Kidney (tissue), 14 donors: Measurements from ENCODE around the gene C1QA. TPM values are rescaled to one million over a fixed set of nuclear protein-coding genes. Genes with fewer than 3 reads are reported as not detected.

ENCODE experiments used
- DNase-seq, 5 donors: peaks; one replicate each; pipeline ENCODE4 v3.0.0-alpha.2; 2013 to 2020
- FAIRE-seq: peaks from 2 replicates; lab custom pipeline; 2012; peaks lifted over from hg19 to GRCh38; lab: Jason Lieb, UNC
- H3K27ac ChIP-seq, 2 donors: one replicate each; pipeline ENCODE4 v1.7.0; 2013; ENCODE audit warnings: low read depth in 2 of 2, low read length in 2 of 2, inconsistent platforms in 1 of 2
- H3K27me3 ChIP-seq: one replicate; pipeline ENCODE4 v1.7.1; 2013; ENCODE audit warnings: low read length, inconsistent platforms; ENCODE audit not compliant: control insufficient read depth, insufficient read depth
- H3K36me3 ChIP-seq, 3 donors: one replicate each; pipeline versions ENCODE4 v1.7.0 to v1.7.1; 2013; ENCODE audit warnings: low read length in 3 of 3, control low read depth in 1 of 3, inconsistent platforms in 1 of 3; ENCODE audit not compliant: insufficient read depth in 3 of 3, control insufficient read depth in 2 of 3
- H3K4me1 ChIP-seq, 3 donors: one replicate each; pipeline versions ENCODE4 v1.7.0 to v1.7.1; 2013; ENCODE audit warnings: low read length in 3 of 3, inconsistent platforms in 1 of 3, low read depth in 1 of 3; ENCODE audit not compliant: control insufficient read depth in 2 of 3, insufficient read depth in 2 of 3
- H3K4me3 ChIP-seq, 3 donors: one replicate each; pipeline versions ENCODE4 v1.7.0 to v1.8.1; 2013; ENCODE audit warnings: low read length in 3 of 3, control low read depth in 1 of 3, inconsistent platforms in 1 of 3
- H3K9ac ChIP-seq, 3 donors: one replicate each; pipeline versions ENCODE4 v1.7.0 to v1.7.1; 2013; ENCODE audit warnings: low read length in 3 of 3, control low read depth in 1 of 3, inconsistent platforms in 1 of 3
- H3K9me3 ChIP-seq, 3 donors: one replicate each; pipeline versions ENCODE4 v1.7.0 to v1.7.1; 2013; ENCODE audit warnings: low read length in 3 of 3, control low read depth in 1 of 3, inconsistent platforms in 1 of 3; ENCODE audit not compliant: control insufficient read depth in 2 of 3, insufficient read depth in 1 of 3
- CTCF ChIP-seq: IDR thresholded peaks from 3 replicates; pipeline ENCODE4 v1.5.1; 2012; ENCODE audit warnings: mild to moderate bottlenecking, moderate library complexity, borderline replicate concordance; ENCODE audit not compliant: insufficient read depth; ENCODE audit errors: extremely low read depth
- intact Hi-C: fragments of 100-400 bp; cut with DNase I; formaldehyde crosslinking; loops from one replicate; pipeline ENCODE4 v1.11.1; 2022
- polyA plus RNA-seq: library from polyadenylated mRNA; stranded (reverse); fragments of 350-450 nt; fragmentation: Illumina TruSeq; extraction: RNeasy Lipid Tissue Mini Kit (QIAGEN cat#74804); gene quantifications from one replicate; pipeline ENCODE4 v1.2.3, GENCODE V29; 2014; ENCODE audit warnings: low read depth, low replicate concordance; ENCODE audit not compliant: insufficient read depth
- total RNA-seq: library from RNA; stranded (reverse); fragmentation: NEBNext Ultra II Directional; extraction: Animal tissue kit (Norgen Biotek cat#: 25700); gene quantifications from one replicate; pipeline ENCODE4 v1.2.1, GENCODE V29; 2021
- donor health status: control.
- donor health status: control.
- donor health status: control.
- donor health status: control.
- donor health status: control.
- donor health status: DM: yes; HTN: yes; CAD: no.
- donor health status: Normal renal cell carcinoma (clear cell type).

Gene C1QA
- total and polyA plus RNA-seq, 2 donors from 2014 or later = 150 to 238 TPM

- H3K9me3 ChIP-seq = no peaks in the 10 kb centered on the region
- H3K9ac ChIP-seq = no peak overlapping the region
- FAIRE-seq (no peak), DNase-seq (peak in 1 of 5 donors; percentile 33)
- no peak overlapping the region for H3K4me3 ChIP-seq
- H3K27ac ChIP-seq = no peak overlapping the region
- H3K4me1 ChIP-seq = peaks cover 0 to 3% (median 0%) of the 10 kb centered on the region in 3 donors
- no peaks in the 10 kb centered on the region for H3K36me3 ChIP-seq
- no peaks in the 10 kb centered on the region for H3K27me3 ChIP-seq
- intact Hi-C loops = no loop called here
- TF ChIP-seq CTCF = no peak
These were observed 2.9 kb downstream of the C1QA start for GRCh38 chr1:22639286-22639685.

- DNase-seq = no peak
- no peak for TF ChIP-seq CTCF
- Histone ChIP-seq H3K4me3 (no peak overlapping the region), H3K27ac (no peak overlapping the region), H3K36me3 (no peaks in the 10 kb centered on the region), H3K27me3 (no peaks in the 10 kb centered on the region), H3K9ac (no peak overlapping the region), H3K9me3 (no peaks in the 10 kb centered on the region), H3K4me1 (peaks cover 0 to 3% (median 0%) of the 10 kb centered on the region in 3 donors)
- FAIRE-seq = no peak
- intact Hi-C loops = loop anchor here (5.0 kb wide), 1 partner anchor 219 kb away; no protein-coding TSS in a partner anchor
These were observed 4.8 kb downstream of the C1QA start for GRCh38 chr1:22641247-22641646.

GRCh38 chr1:22641906-22642636 is 5.6 kb downstream of the C1QA start:
- Histone ChIP-seq H3K9ac (no peak overlapping the region), H3K27ac (no peak overlapping the region), H3K4me1 (peaks cover 0 to 3% (median 0%) of the 10 kb centered on the region in 3 donors), H3K4me3 (no peak overlapping the region), H3K9me3 (no peaks in the 10 kb centered on the region), H3K27me3 (no peaks in the 10 kb centered on the region), H3K36me3 (no peaks in the 10 kb centered on the region)
- DNase-seq (peak; percentile 65 to 92 (median 78)), FAIRE-seq (peak; percentile 35)
- intact Hi-C loops = loop anchor here (5.0 kb wide), 1 partner anchor 220 kb away; no protein-coding TSS in a partner anchor
- peak; percentile 93 for TF ChIP-seq CTCF
